ENCODE measurements around the gene STPG2. TPM values are rescaled to one million over a fixed set of nuclear protein-coding genes. Genes with fewer than 3 reads are reported as not detected.

STPG2 gene
- total and polyA plus RNA-seq, 2 of the 8 experiments (the other 6 are each of a cell fraction or from before 2014, with no cell fraction given) = 0.03 TPM; not detected in 1

GRCh38 chr4:97786306-97786920 lies 356.9 kb downstream of the STPG2 start (continued):
- no peak for TF ChIP-seq POLR2AphosphoS5 (IDR thresholded peaks at IDR 0.05; ENCODE audit: low read depth, low read length)

All from H1 (cell line).